Measurements from ENCODE around the gene SAG.

SAG gene

GRCh38 chr2:233307565-233307964 lies at the start of gene SAG:
SAG (plus strand) TSS chr2:233307816; CDS start chr2:233309190, 1,374 bp downstream.
- DNase-seq, result no peak
- intact Hi-C loops (cut with DNase I), result no loop called here

GRCh38 chr2:233258211-233258610 lies 49.4 kb upstream of the SAG start:
- no peak for DNase-seq

GRCh38 chr2:233259730-233260129 lies 47.9 kb upstream of the SAG start:
- DNase-seq, result no peak
- intact Hi-C loops (cut with DNase I), result no loop called here

More at GRCh38 chr2:233258211-233258610, 49.4 kb upstream of the SAG start:
- intact Hi-C loops (cut with DNase I), result no loop called here

- no peak for DNase-seq
- intact Hi-C loops (cut with DNase I), result no loop called here
These were observed 47.0 kb upstream of the SAG start for GRCh38 chr2:233260661-233261060.

- no peak for DNase-seq
- intact Hi-C loops (cut with DNase I), result no loop called here
These were observed 45.6 kb upstream of the SAG start for GRCh38 chr2:233261819-233262555.

GRCh38 chr2:233262562-233262961 lies 45.1 kb upstream of the SAG start:
- intact Hi-C loops (cut with DNase I), result no loop called here

GRCh38 chr2:233263045-233263570 lies 44.5 kb upstream of the SAG start:
- intact Hi-C loops (cut with DNase I), result no loop called here
- DNase-seq, result no peak

More at GRCh38 chr2:233262562-233262961, 45.1 kb upstream of the SAG start:
- DNase-seq, result no peak

GRCh38 chr2:233264667-233265066 lies 42.9 kb upstream of the SAG start:
- intact Hi-C loops (cut with DNase I), result no loop called here
- DNase-seq, result no peak

- peak in 31 of 42 donors; percentile 21 to 69 (median 49) for DNase-seq
- intact Hi-C loops (cut with DNase I), result no loop called here
These were observed 41.7 kb upstream of the SAG start for GRCh38 chr2:233265899-233266431.

GRCh38 chr2:233266481-233266880 lies 41.1 kb upstream of the SAG start:
- intact Hi-C loops (cut with DNase I), result no loop called here
- no peak for DNase-seq

GRCh38 chr2:233267516-233268245 lies 39.9 kb upstream of the SAG start:
- intact Hi-C loops (cut with DNase I), result no loop called here
- no peak for DNase-seq

- DNase-seq, result no peak
- intact Hi-C loops (cut with DNase I), result no loop called here
These were observed 37.2 kb upstream of the SAG start for GRCh38 chr2:233270366-233270765.

- intact Hi-C loops (cut with DNase I), result no loop called here
- no peak for DNase-seq
These were observed 36.7 kb upstream of the SAG start for GRCh38 chr2:233270951-233271350.

- intact Hi-C loops (cut with DNase I), result no loop called here
- no peak for DNase-seq
These were observed 35.9 kb upstream of the SAG start for GRCh38 chr2:233271693-233272092.

- intact Hi-C loops (cut with DNase I), result no loop called here
- no peak for DNase-seq
These were observed 34.5 kb upstream of the SAG start for GRCh38 chr2:233273120-233273519.

GRCh38 chr2:233275223-233275622 lies 32.4 kb upstream of the SAG start:
- DNase-seq, result no peak

GRCh38 chr2:233278921-233279320 lies 28.7 kb upstream of the SAG start:
- no peak for DNase-seq
- intact Hi-C loops (cut with DNase I), result no loop called here

More at GRCh38 chr2:233275223-233275622, 32.4 kb upstream of the SAG start:
- intact Hi-C loops (cut with DNase I), result no loop called here

GRCh38 chr2:233280114-233280693 lies 27.4 kb upstream of the SAG start:
- intact Hi-C loops (cut with DNase I), result loop anchor here (10.0 kb wide), 1 partner anchor 165 kb away; no protein-coding TSS in a partner anchor
- DNase-seq, result no peak

GRCh38 chr2:233281553-233281952 lies 26.1 kb upstream of the SAG start:
- intact Hi-C loops (cut with DNase I), result loop anchor here (10.0 kb wide), 1 partner anchor 163 kb away; no protein-coding TSS in a partner anchor
- no peak for DNase-seq

Measured in head of caudate nucleus (tissue), 42 donors.